Measurements from ENCODE around the gene ZC3H10.

Gene ZC3H10

GRCh38 chr12:56121204-56121870 is 3.3 kb downstream of the ZC3H10 start:
- DNase-seq (ENCODE audit: insufficient read length, low spot score): no peak
- TF ChIP-seq SPI1 (IDR thresholded peaks at IDR 0.05; ENCODE audit: low read depth, low read length) (no peak), POLR2A (IDR thresholded peaks at IDR 0.05; ENCODE audit: low read depth, low read length) (no peak), POLR2AphosphoS5 (IDR thresholded peaks at IDR 0.05; ENCODE audit: low read depth, low read length) (no peak), TAF1 (IDR thresholded peaks at IDR 0.05; ENCODE audit: low read depth, low read length) (no peak), PAX5 (IDR thresholded peaks at IDR 0.05; ENCODE audit: insufficient read depth, low read length, severe bottlenecking) (no peak), POU2F2 (IDR thresholded peaks at IDR 0.05; ENCODE audit: low read depth, low read length) (no peak)
- FAIRE-seq: no peak

GRCh38 chr12:56122637-56123036 is 4.6 kb downstream of the ZC3H10 start:
- FAIRE-seq (no peak), DNase-seq (ENCODE audit: insufficient read length, low spot score) (no peak)
- TF ChIP-seq SPI1 (IDR thresholded peaks at IDR 0.05; ENCODE audit: low read depth, low read length): no peak
- no peak for TF ChIP-seq POLR2AphosphoS5 (IDR thresholded peaks at IDR 0.05; ENCODE audit: low read depth, low read length)
- no peak for TF ChIP-seq POLR2A (IDR thresholded peaks at IDR 0.05; ENCODE audit: low read depth, low read length)

GRCh38 chr12:56124133-56124532 is 6.1 kb downstream of the ZC3H10 start:
- DNase-seq (ENCODE audit: insufficient read length, low spot score) (no peak), FAIRE-seq (no peak)
- TF ChIP-seq POLR2A (IDR thresholded peaks at IDR 0.05; ENCODE audit: low read depth, low read length) (no peak), TAF1 (IDR thresholded peaks at IDR 0.05; ENCODE audit: low read depth, low read length) (no peak), SPI1 (IDR thresholded peaks at IDR 0.05; ENCODE audit: low read depth, low read length) (no peak), POU2F2 (IDR thresholded peaks at IDR 0.05; ENCODE audit: low read depth, low read length) (no peak), PAX5 (IDR thresholded peaks at IDR 0.05; ENCODE audit: insufficient read depth, low read length, severe bottlenecking) (no peak), POLR2AphosphoS5 (IDR thresholded peaks at IDR 0.05; ENCODE audit: low read depth, low read length) (no peak)

GRCh38 chr12:56126732-56127239 is 8.7 kb downstream of the ZC3H10 start:
- FAIRE-seq (no peak), DNase-seq (ENCODE audit: insufficient read length, low spot score) (no peak)
- no peak for TF ChIP-seq POLR2AphosphoS5 (IDR thresholded peaks at IDR 0.05; ENCODE audit: low read depth, low read length)
- no peak for TF ChIP-seq POU2F2 (IDR thresholded peaks at IDR 0.05; ENCODE audit: low read depth, low read length)
- TF ChIP-seq SPI1 (IDR thresholded peaks at IDR 0.05; ENCODE audit: low read depth, low read length): peak; percentile 60; the same call in 1 of the 2 replicates
- TF ChIP-seq POLR2A (IDR thresholded peaks at IDR 0.05; ENCODE audit: low read depth, low read length): no peak

GRCh38 chr12:56127485-56127887 is 9.4 kb downstream of the ZC3H10 start:
- TF ChIP-seq POLR2AphosphoS5 (IDR thresholded peaks at IDR 0.05; ENCODE audit: low read depth, low read length) (no peak), POU2F2 (IDR thresholded peaks at IDR 0.05; ENCODE audit: low read depth, low read length) (no peak), POLR2A (IDR thresholded peaks at IDR 0.05; ENCODE audit: low read depth, low read length) (no peak), TAF1 (IDR thresholded peaks at IDR 0.05; ENCODE audit: low read depth, low read length) (no peak), SPI1 (IDR thresholded peaks at IDR 0.05; ENCODE audit: low read depth, low read length) (no peak), PAX5 (IDR thresholded peaks at IDR 0.05; ENCODE audit: insufficient read depth, low read length, severe bottlenecking) (no peak)
- DNase-seq (ENCODE audit: insufficient read length, low spot score): no peak
- FAIRE-seq: no peak

GRCh38 chr12:56127888-56128669 is 10.0 kb downstream of the ZC3H10 start, which contains the start of gene ESYT1:
Gene ESYT1, plus strand, starts transcription at chr12:56128267. Its CDS starts 53 bp downstream, at chr12:56128320.
- TF ChIP-seq POU2F2 (IDR thresholded peaks at IDR 0.05; ENCODE audit: low read depth, low read length) (no peak), PAX5 (IDR thresholded peaks at IDR 0.05; ENCODE audit: insufficient read depth, low read length, severe bottlenecking) (no peak), TAF1 (IDR thresholded peaks at IDR 0.05; ENCODE audit: low read depth, low read length) (no peak), POLR2AphosphoS5 (IDR thresholded peaks at IDR 0.05; ENCODE audit: low read depth, low read length) (0 out of 2 replicates have a peak, but pooled peaks have one; percentile 1), SPI1 (IDR thresholded peaks at IDR 0.05; ENCODE audit: low read depth, low read length) (no peak), POLR2A (IDR thresholded peaks at IDR 0.05; ENCODE audit: low read depth, low read length) (peak; percentile 48)
- FAIRE-seq (peak; percentile 90), DNase-seq (ENCODE audit: insufficient read length, low spot score) (peak; percentile 96)

GRCh38 chr12:56128670-56129205 is 10.7 kb downstream of the ZC3H10 start:
- TF ChIP-seq SPI1 (IDR thresholded peaks at IDR 0.05; ENCODE audit: low read depth, low read length) (no peak), TAF1 (IDR thresholded peaks at IDR 0.05; ENCODE audit: low read depth, low read length) (no peak), PAX5 (IDR thresholded peaks at IDR 0.05; ENCODE audit: insufficient read depth, low read length, severe bottlenecking) (no peak), POLR2A (IDR thresholded peaks at IDR 0.05; ENCODE audit: low read depth, low read length) (no peak), POU2F2 (IDR thresholded peaks at IDR 0.05; ENCODE audit: low read depth, low read length) (no peak), POLR2AphosphoS5 (IDR thresholded peaks at IDR 0.05; ENCODE audit: low read depth, low read length) (no peak)
- no peak for DNase-seq (ENCODE audit: insufficient read length, low spot score)
- no peak for FAIRE-seq

GRCh38 chr12:56129206-56129941 is 11.3 kb downstream of the ZC3H10 start:
- no peak for DNase-seq (ENCODE audit: insufficient read length, low spot score)
- TF ChIP-seq TAF1 (IDR thresholded peaks at IDR 0.05; ENCODE audit: low read depth, low read length) (0 out of 2 replicates have a peak, but pooled peaks have one; percentile 27), SPI1 (IDR thresholded peaks at IDR 0.05; ENCODE audit: low read depth, low read length) (no peak)
- FAIRE-seq: peak; percentile 88

- FAIRE-seq: no peak
- DNase-seq (ENCODE audit: insufficient read length, low spot score): no peak
- TF ChIP-seq POU2F2 (IDR thresholded peaks at IDR 0.05; ENCODE audit: low read depth, low read length) (no peak), POLR2AphosphoS5 (IDR thresholded peaks at IDR 0.05; ENCODE audit: low read depth, low read length) (no peak), TAF1 (IDR thresholded peaks at IDR 0.05; ENCODE audit: low read depth, low read length) (no peak), PAX5 (IDR thresholded peaks at IDR 0.05; ENCODE audit: insufficient read depth, low read length, severe bottlenecking) (no peak), SPI1 (IDR thresholded peaks at IDR 0.05; ENCODE audit: low read depth, low read length) (no peak), POLR2A (IDR thresholded peaks at IDR 0.05; ENCODE audit: low read depth, low read length) (no peak)
Observed at GRCh38 chr12:56129942-56130495, 12.0 kb downstream of the ZC3H10 start.
